Keratinocyte (primary cell): ENCODE data around the gene SESN2. TPM values are rescaled to one million over a fixed set of nuclear protein-coding genes. Genes with fewer than 3 reads are reported as not detected.

Source experiments
- DNase-seq: peaks from one replicate; pipeline ENCODE4 v3.0.0-alpha.2; 2011; ENCODE audit warnings: low read depth, missing footprints, low spot score
- FAIRE-seq: peaks from 2 replicates; lab custom pipeline; 2011; peaks lifted over from hg19 to GRCh38; lab: Jason Lieb, UNC
- H2AFZ ChIP-seq: 2 replicates; pipeline ENCODE4 v1.6.0; 2012; ENCODE audit warnings: low read length, control low read depth, inconsistent platforms; ENCODE audit not compliant: control insufficient read depth
- H3K27ac ChIP-seq: 2 replicates; pipeline ENCODE4 v1.5.1; 2011; ENCODE audit warnings: low read length; ENCODE audit not compliant: control insufficient read depth, insufficient read depth
- H3K27me3 ChIP-seq: 3 replicates; pipeline ENCODE4 v1.6.0; 2011; ENCODE audit warnings: low read length; ENCODE audit not compliant: control insufficient read depth, insufficient read depth; ENCODE audit errors: extremely low read depth
- H3K36me3 ChIP-seq, 2 experiments: 2 replicates in 1 of 2; 3 replicates in 1 of 2; pipeline ENCODE4 v1.5.1; 2011; ENCODE audit warnings: low read length in 2 of 2, mild to moderate bottlenecking in 1 of 2; ENCODE audit not compliant: control insufficient read depth in 2 of 2, insufficient read depth in 2 of 2; ENCODE audit errors: extremely low read depth in 1 of 2
- H3K4me1 ChIP-seq: 3 replicates; pipeline ENCODE4 v1.5.1; 2011; ENCODE audit warnings: low read length; ENCODE audit not compliant: control insufficient read depth, insufficient read depth; ENCODE audit errors: extremely low read depth
- H3K4me2 ChIP-seq: 3 replicates; pipeline ENCODE4 v1.6.0; 2011; ENCODE audit warnings: low read depth, low read length; ENCODE audit not compliant: control insufficient read depth, insufficient read depth; ENCODE audit errors: extremely low read depth
- H3K4me3 ChIP-seq, 3 experiments: fragments of 200-600 bp in 1 of 3; sonication (generic) in 1 of 3; 2 replicates in 2 of 3; 3 replicates in 1 of 3; pipeline ENCODE4 v1.5.1; 2011 to 2016; ENCODE audit warnings: low read length in 3 of 3, mild to moderate bottlenecking in 3 of 3, control low read depth in 2 of 3, inconsistent platforms in 1 of 3, low read depth in 1 of 3, mixed read lengths in 1 of 3, mixed run types in 1 of 3, moderate library complexity in 1 of 3; ENCODE audit not compliant: control insufficient read depth in 2 of 3, insufficient read depth in 2 of 3; ENCODE audit errors: extremely low read depth in 1 of 3
- H3K79me2 ChIP-seq: 2 replicates; pipeline ENCODE4 v1.6.0; 2012; ENCODE audit warnings: low read length; ENCODE audit not compliant: control insufficient read depth, insufficient read depth
- H3K9ac ChIP-seq: 3 replicates; pipeline ENCODE4 v1.6.0; 2011; ENCODE audit warnings: low read length; ENCODE audit not compliant: control insufficient read depth, insufficient read depth; ENCODE audit errors: extremely low read depth
- H3K9me1 ChIP-seq: 3 replicates; pipeline ENCODE4 v1.6.0; 2011; ENCODE audit warnings: low read length; ENCODE audit not compliant: control insufficient read depth, insufficient read depth; ENCODE audit errors: extremely low read depth
- H3K9me3 ChIP-seq: 2 replicates; pipeline ENCODE4 v1.5.1; 2012; ENCODE audit warnings: low read depth, low read length; ENCODE audit not compliant: control insufficient read depth
- H4K20me1 ChIP-seq: 3 replicates; pipeline ENCODE4 v1.6.0; 2011; ENCODE audit warnings: low read length; ENCODE audit not compliant: control insufficient read depth, insufficient read depth; ENCODE audit errors: extremely low read depth
- EZH2 ChIP-seq: IDR thresholded peaks from one replicate; pipeline ENCODE4 v1.6.1; 2012; ENCODE audit warnings: inconsistent platforms, mild to moderate bottlenecking, low read length, moderate library complexity
- dilution Hi-C: fragments of 300-500 bp; cut with MboI; formaldehyde crosslinking; loops from one replicate; pipeline ENCODE4 v1.7.0; 2020; ENCODE audit warnings: low sequenced_read_pairs; ENCODE audit not compliant: extremely low pct_ligation_motif_present
- polyA plus RNA-seq, 5 experiments: library from polyadenylated mRNA; depleted of rRNA in 3 of 5; stranded (reverse) in 3 of 5; stranded (forward) in 1 of 5; unstranded in 1 of 5; fragments of >200 nt; gene quantifications; 1 replicate in 1 of 5; 2 replicates in 3 of 5; 3 replicates in 1 of 5; pipeline versions ENCODE4 v1.2.1 to v1.2.3, GENCODE V29; 2011 to 2012; ENCODE audit warnings: missing spikeins in 2 of 5, low read depth in 1 of 5, low replicate concordance in 1 of 5
- TF ChIP-seq, protein P1 (sequence below), 3 experiments: IDR thresholded peaks in 1 of 3; conservative IDR thresholded peaks in 1 of 3; optimal IDR thresholded peaks in 1 of 3; 2 replicates in 2 of 3; 3 replicates in 1 of 3; pipeline versions ENCODE3 to v1.5.1; 2011; ENCODE audit warnings: low read length in 3 of 3, mild to moderate bottlenecking in 3 of 3, moderate library complexity in 2 of 3, control low read depth in 1 of 3, inconsistent platforms in 1 of 3; ENCODE audit not compliant: insufficient read depth in 2 of 3; ENCODE audit errors: extremely low read depth in 1 of 3

The SESN2 gene
- polyA plus RNA-seq, 1 donor (not counting 4 experiments of a cell fraction or from before 2014, with no cell fraction given), result 13.5 TPM

DNA sequence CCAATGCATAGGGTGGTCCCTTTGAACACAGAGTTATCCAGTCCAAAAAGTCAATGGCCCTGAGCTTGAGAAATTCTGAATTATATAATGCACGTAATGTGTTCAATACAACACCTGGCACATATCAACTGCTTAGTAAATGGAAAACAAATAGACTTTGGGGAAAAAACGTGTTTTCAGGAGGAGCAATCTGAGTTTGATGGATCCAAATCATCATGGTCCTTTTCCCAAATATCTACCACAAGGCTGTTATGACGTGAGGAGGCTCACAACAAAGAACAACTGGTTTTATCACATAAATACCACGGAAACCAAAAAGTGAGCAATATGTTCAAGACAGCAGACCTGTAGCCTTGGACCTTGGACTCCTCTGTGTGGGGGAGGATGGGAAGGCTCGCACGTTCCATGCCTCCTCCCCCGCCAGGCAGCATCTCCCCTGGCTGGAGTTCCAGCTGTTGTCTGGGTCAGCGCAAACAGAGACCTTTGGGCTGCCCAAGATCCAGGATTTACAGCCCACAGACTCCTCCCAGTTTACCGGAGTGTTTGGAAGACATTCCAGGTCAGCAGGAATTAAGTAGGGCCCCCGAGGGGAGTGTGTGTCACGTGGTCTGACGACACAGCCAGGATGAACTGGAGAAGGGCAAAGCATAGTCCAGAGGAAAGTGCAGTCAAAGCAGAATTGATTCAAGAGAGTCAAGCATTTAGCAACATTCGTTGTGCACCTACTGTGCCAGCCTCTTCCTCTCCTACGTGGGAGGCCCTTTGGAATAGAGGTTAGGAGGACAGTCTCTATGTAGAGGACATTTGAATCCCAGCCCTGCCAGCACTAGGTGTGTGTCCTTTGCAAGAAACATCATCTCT lies 37.3 kb downstream of the SESN2 start:
- DNase-seq (no peak), FAIRE-seq (no peak)
- H3K79me2 ChIP-seq, result no peaks in the 10 kb centered on the region
- no peaks in the 10 kb centered on the region for H4K20me1 ChIP-seq
- peaks cover 7% of the 10 kb centered on the region for H3K4me1 ChIP-seq
- dilution Hi-C loops, result no loop called here
- H3K4me3 ChIP-seq, result no peak overlapping the region
- H3K4me2 ChIP-seq, result peak overlapping the region; percentile 20
- no peaks in the 10 kb centered on the region for H3K36me3 ChIP-seq
- no peaks in the 10 kb centered on the region for H3K9me1 ChIP-seq
- TF ChIP-seq, protein P1, sequence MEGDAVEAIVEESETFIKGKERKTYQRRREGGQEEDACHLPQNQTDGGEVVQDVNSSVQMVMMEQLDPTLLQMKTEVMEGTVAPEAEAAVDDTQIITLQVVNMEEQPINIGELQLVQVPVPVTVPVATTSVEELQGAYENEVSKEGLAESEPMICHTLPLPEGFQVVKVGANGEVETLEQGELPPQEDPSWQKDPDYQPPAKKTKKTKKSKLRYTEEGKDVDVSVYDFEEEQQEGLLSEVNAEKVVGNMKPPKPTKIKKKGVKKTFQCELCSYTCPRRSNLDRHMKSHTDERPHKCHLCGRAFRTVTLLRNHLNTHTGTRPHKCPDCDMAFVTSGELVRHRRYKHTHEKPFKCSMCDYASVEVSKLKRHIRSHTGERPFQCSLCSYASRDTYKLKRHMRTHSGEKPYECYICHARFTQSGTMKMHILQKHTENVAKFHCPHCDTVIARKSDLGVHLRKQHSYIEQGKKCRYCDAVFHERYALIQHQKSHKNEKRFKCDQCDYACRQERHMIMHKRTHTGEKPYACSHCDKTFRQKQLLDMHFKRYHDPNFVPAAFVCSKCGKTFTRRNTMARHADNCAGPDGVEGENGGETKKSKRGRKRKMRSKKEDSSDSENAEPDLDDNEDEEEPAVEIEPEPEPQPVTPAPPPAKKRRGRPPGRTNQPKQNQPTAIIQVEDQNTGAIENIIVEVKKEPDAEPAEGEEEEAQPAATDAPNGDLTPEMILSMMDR (optimal IDR thresholded peaks at IDR 0.05 in 1 of 3, IDR thresholded peaks at IDR 0.05 in 1 of 3, conservative IDR thresholded peaks at IDR 0.05 in 1 of 3; ENCODE audit: extremely low read depth in 1 of 3, insufficient read depth in 2 of 3, low read length in 3 of 3), result no peak
- TF ChIP-seq EZH2, result no peak
- peak overlapping the region; percentile 64 for H2AFZ ChIP-seq
- no peak overlapping the region for H3K27ac ChIP-seq
- no peak overlapping the region for H3K9ac ChIP-seq
- no peaks in the 10 kb centered on the region for H3K27me3 ChIP-seq
- no peaks in the 10 kb centered on the region for H3K9me3 ChIP-seq

DNA sequence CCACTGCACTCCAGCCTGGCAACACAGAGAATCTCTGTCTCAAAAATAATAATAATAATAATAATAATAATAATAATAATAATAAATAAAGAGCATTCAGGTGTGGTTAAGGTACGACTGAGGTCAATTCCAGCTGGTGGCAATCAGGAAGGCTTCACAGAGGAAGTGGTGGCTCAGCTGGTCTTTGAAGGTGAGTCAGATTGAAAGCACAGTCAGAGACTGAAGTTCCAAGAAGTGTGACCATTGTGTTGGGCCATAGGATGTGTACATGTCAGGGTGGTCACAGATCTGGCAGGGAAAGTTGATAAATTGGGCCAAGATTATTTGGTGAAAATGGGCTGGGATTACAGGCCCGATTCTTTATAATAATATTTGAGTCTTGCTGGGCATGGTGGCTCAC lies 38.5 kb downstream of the SESN2 start:
- no peak overlapping the region for H3K4me2 ChIP-seq
- H4K20me1 ChIP-seq, result no peaks in the 10 kb centered on the region
- FAIRE-seq (no peak), DNase-seq (no peak)
- no peaks in the 10 kb centered on the region for H3K27me3 ChIP-seq
- no peak overlapping the region for H3K27ac ChIP-seq
- dilution Hi-C loops, result no loop called here
- H3K79me2 ChIP-seq, result no peaks in the 10 kb centered on the region
- no peaks in the 10 kb centered on the region for H3K9me1 ChIP-seq
- no peaks in the 10 kb centered on the region for H3K36me3 ChIP-seq
- H3K9ac ChIP-seq, result no peak overlapping the region
- no peak overlapping the region for H3K4me3 ChIP-seq
- H3K4me1 ChIP-seq, result peaks cover 5% of the 10 kb centered on the region
- H2AFZ ChIP-seq, result no peak overlapping the region
- no peak for TF ChIP-seq EZH2
- no peaks in the 10 kb centered on the region for H3K9me3 ChIP-seq
